ENCODE measurements around the gene THG1L.
"Not testable (repeated sequence)": the region's sequence is repeated elsewhere in the genome, so short reads cannot be mapped to it uniquely, and the experiment has no call there.

DNA sequence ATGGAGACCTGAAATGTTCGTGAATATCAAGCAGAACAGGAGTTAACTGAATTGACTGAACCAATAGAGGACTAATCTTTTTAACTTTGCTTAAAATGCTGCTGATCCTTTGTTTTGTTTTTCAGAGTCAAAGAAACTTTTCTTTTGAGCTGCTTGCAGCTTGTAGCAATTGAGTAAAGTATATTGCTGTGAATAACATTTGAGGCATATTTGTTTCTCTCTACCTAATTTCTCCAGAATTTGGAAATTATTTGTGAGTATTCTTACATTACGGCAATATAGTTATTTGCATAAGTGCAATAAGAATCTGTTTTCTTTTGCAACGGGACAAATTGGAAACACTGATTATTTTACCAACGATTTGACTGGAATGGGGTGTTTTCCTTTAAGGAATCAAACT is 32.5 kb upstream of the THG1L start:
- TF ChIP-seq GATA1 (IDR thresholded peaks at IDR 0.05; ENCODE audit: low read depth, low read length); POLR2A (IDR thresholded peaks at IDR 0.05; ENCODE audit: low read length): not testable (repeated sequence)
